HepG2 (cell line): ENCODE results near the gene ELP4. TPM values are rescaled to one million over a fixed set of nuclear protein-coding genes. Genes with fewer than 3 reads are reported as not detected.

ENCODE experiments used
- ATAC-seq: fragments of 200-7000 bp; cut with Tn5 transposase; 3 replicates; pipeline ENCODE4 v1.9.1; 2020; ENCODE audit warnings: mild to moderate bottlenecking, moderate library complexity
- BruUV-seq: library from RNA; stranded (reverse); fragments of 400-500 nt; replicated peaks from 2 replicates; lab custom pipeline; 2021; lab: Mats Ljungman, UMichigan
- CTCF ChIA-PET: fragments of 300-600 bp; formaldehyde crosslinking; extraction: SDS; loops from one replicate; lab custom pipeline; 2021; ENCODE audit warnings: low total read pairs, inconsistent platforms, low intra/inter-chr PET ratio; lab: Yijun Ruan, JAX
- POLR2A ChIA-PET: fragments of 350-600 bp; sonication (Branson Sonifier 250); formaldehyde crosslinking; loops from one replicate; lab custom pipeline; 2020; ENCODE audit warnings: antibody characterized with exemption, inconsistent platforms; lab: Yijun Ruan, JAX
- DNase-seq: peaks from one replicate; pipeline ENCODE4 v3.0.0-alpha.2; 2015; ENCODE audit warnings: low spot score
- FAIRE-seq: peaks from 3 replicates; lab custom pipeline; 2011; peaks lifted over from hg19 to GRCh38; lab: Jason Lieb, UNC
- H2AFZ ChIP-seq: one replicate; pipeline ENCODE4 v1.6.1; 2011; ENCODE audit warnings: low read length, inconsistent platforms
- H3K27ac ChIP-seq: fragments of 300-600 bp; 3 replicates; pipeline ENCODE4 v1.8.0; 2011; ENCODE audit warnings: mixed run types, mild to moderate bottlenecking, mixed read lengths, low read length, inconsistent platforms; ENCODE audit not compliant: insufficient read depth; ENCODE audit errors: extremely low read length
- H3K27me3 ChIP-seq, 2 experiments: fragments of 200-600 bp in 1 of 2; 2 replicates in 1 of 2; 3 replicates in 1 of 2; pipeline versions ENCODE4 v1.6.0 to v1.8.0; 2011; ENCODE audit warnings: low read length in 2 of 2, mild to moderate bottlenecking in 2 of 2, moderate library complexity in 2 of 2, inconsistent platforms in 1 of 2; ENCODE audit not compliant: insufficient read depth in 2 of 2, control insufficient read depth in 1 of 2
- H3K36me3 ChIP-seq, 2 experiments: fragments of 200-600 bp in 1 of 2; replicated peaks in 1 of 2; 2 replicates in 1 of 2; 3 replicates in 1 of 2; pipeline versions ENCODE4 v1.5.1 to v1.8.0; 2011; ENCODE audit warnings: low read length in 2 of 2, inconsistent platforms in 1 of 2; ENCODE audit not compliant: insufficient read depth in 2 of 2, control insufficient read depth in 1 of 2
- H3K4me1 ChIP-seq: 2 replicates; pipeline ENCODE4 v1.5.1; 2012; ENCODE audit warnings: low read length, inconsistent platforms; ENCODE audit not compliant: insufficient read depth
- H3K4me2 ChIP-seq: 2 replicates; pipeline ENCODE4 v1.6.0; 2011; ENCODE audit warnings: low read depth, low read length, inconsistent platforms
- H3K4me3 ChIP-seq, 3 experiments: fragments of 200-600 bp in 1 of 3; sonication (generic), shearing (Covaris generic) in 1 of 3; replicated peaks in 1 of 3; 2 replicates each; pipeline ENCODE4 v1.5.1; 2011 to 2016; ENCODE audit warnings: low read length in 3 of 3, inconsistent platforms in 2 of 3, low read depth in 2 of 3, mild to moderate bottlenecking in 2 of 3, control low read depth in 1 of 3, mixed read lengths in 1 of 3; ENCODE audit not compliant: insufficient read depth in 1 of 3
- H3K79me2 ChIP-seq: one replicate; pipeline ENCODE4 v1.6.1; 2011; ENCODE audit warnings: low read length, inconsistent platforms; ENCODE audit not compliant: insufficient read depth
- H3K9ac ChIP-seq: 2 replicates; pipeline ENCODE4 v1.6.0; 2011; ENCODE audit warnings: mild to moderate bottlenecking, low read depth, low read length, inconsistent platforms; ENCODE audit not compliant: insufficient read depth
- H3K9me3 ChIP-seq: 2 replicates; pipeline ENCODE4 v1.5.1; 2012; ENCODE audit warnings: mild to moderate bottlenecking, low read length
- H4K20me1 ChIP-seq: 2 replicates; pipeline ENCODE4 v1.6.0; 2011; ENCODE audit warnings: inconsistent platforms, mild to moderate bottlenecking, low read length, moderate library complexity; ENCODE audit not compliant: insufficient read depth
- ELF1 ChIP-seq: sonication (generic); formaldehyde crosslinking; IDR thresholded peaks from 2 replicates; pipeline ENCODE4 v1.4.0; 2020; ENCODE audit warnings: missing genetic modification reagents
- LCORL ChIP-seq, 2 experiments: fragments of 450-650 bp in 1 of 2; sonication (generic) in 1 of 2; formaldehyde crosslinking in 1 of 2; IDR thresholded peaks; 2 replicates each; pipeline versions ENCODE4 v1.5.0 to v1.6.1; 2017 to 2020; ENCODE audit warnings: antibody characterized with exemption in 1 of 2, missing genetic modification reagents in 1 of 2
- PATZ1 ChIP-seq: sonication (generic); formaldehyde crosslinking; IDR thresholded peaks from 2 replicates; pipeline ENCODE4 v1.4.0; 2020; ENCODE audit warnings: missing genetic modification reagents
- ZNF816 ChIP-seq: sonication (generic); formaldehyde crosslinking; IDR thresholded peaks from 2 replicates; pipeline ENCODE4 v1.8.0; 2022; ENCODE audit warnings: missing genetic modification reagents, mild to moderate bottlenecking, borderline replicate concordance
- WGBS: methylation state at CpG from one replicate; pipeline ENCODE4 v1.1.6; 2017; ENCODE audit warnings: low lambda C conversion rate; 5-methylcytosine and 5-hydroxymethylcytosine counted together
- in situ Hi-C: cut with HindIII; loops from 2 replicates; pipeline ENCODE4 v1.10.0; 2017; ENCODE audit warnings: low pct_unique_long_range_greater_than_20kb; ENCODE audit not compliant: extremely low pct_ligation_motif_present
- intact Hi-C: fragments of 100-400 bp; cut with micrococcal nuclease; formaldehyde crosslinking; loops from one replicate; pipeline ENCODE4 v1.10.0; 2022; ENCODE audit not compliant: unreplicated experiment
- polyA plus RNA-seq, 8 experiments: library from polyadenylated mRNA; depleted of rRNA in 3 of 8; stranded (reverse) in 7 of 8; unstranded in 1 of 8; fragments of >200 nt; fragmentation: Illumina TruSeq in 4 of 8; extraction: Trizol in 4 of 8; gene quantifications; 2 replicates each; pipeline versions ENCODE4 v1.2.1 to v1.2.3, GENCODE V29; 2011 to 2016; ENCODE audit warnings: low read depth in 4 of 8, missing spikeins in 1 of 8, mixed read lengths in 1 of 8; ENCODE audit not compliant: insufficient read depth in 1 of 8
- total RNA-seq, 5 experiments: library from RNA; depleted of rRNA; stranded (reverse); fragments of >200 nt; fragmentation: Illumina TruSeq; extraction: Trizol; gene quantifications; 2 replicates each; pipeline ENCODE4 v1.2.3, GENCODE V29; 2016; ENCODE audit warnings: low read depth in 1 of 5

ELP4 gene
- total and polyA plus RNA-seq, 2 of the 13 experiments (the other 11 are each of a cell fraction or from before 2014, with no cell fraction given), result 12.8 to 19.1 TPM

GRCh38 chr11:31798554-31799434 lies 289.2 kb downstream of the ELP4 start:
- in situ Hi-C loops, result no loop called here
- H4K20me1 ChIP-seq, result no peaks in the 10 kb centered on the region
- no peaks in the 10 kb centered on the region for H3K79me2 ChIP-seq
- POLR2A ChIA-PET, result no interaction called here
- no peaks in the 10 kb centered on the region for H3K4me1 ChIP-seq
- no peak overlapping the region for H3K9ac ChIP-seq
- no peak overlapping the region for H3K4me2 ChIP-seq
- TF ChIP-seq ZNF816 (no peak), PATZ1 (CRISPR knock-in tag) (no peak), ELF1 (CRISPR knock-in tag) (no peak), LCORL (IDR thresholded peaks at IDR 0.05) (no peak), LCORL (CRISPR knock-in tag; IDR thresholded peaks at IDR 0.05) (no peak)
- no TSS peak for BruUV-seq
- H3K27ac ChIP-seq, result no peak overlapping the region
- no peaks in the 10 kb centered on the region for H3K36me3 ChIP-seq
- CTCF ChIA-PET, result no interaction called here
- WGBS, result 88% methylated on average over 44 of the region's 60 CpGs
- FAIRE-seq (no peak), ATAC-seq (no peak), DNase-seq (no peak)
- no peaks in the 10 kb centered on the region for H3K9me3 ChIP-seq
- no peak overlapping the region for H3K4me3 ChIP-seq
- intact Hi-C loops, result no loop called here
- no peak overlapping the region for H2AFZ ChIP-seq
- no peaks in the 10 kb centered on the region for H3K27me3 ChIP-seq
